HCT116 (cell line): ENCODE data around the gene NR1I3. TPM values are rescaled to one million over a fixed set of nuclear protein-coding genes. Genes with fewer than 3 reads are reported as not detected.

Source experiments
- ATAC-seq: fragments of 200-7000 bp; cut with Tn5 transposase; 2 replicates; pipeline ENCODE4 v1.9.1; 2020; ENCODE audit warnings: mild to moderate bottlenecking, moderate library complexity
- BruUV-seq: library from RNA; stranded (reverse); fragments of 400-500 nt; replicated peaks from 2 replicates; lab custom pipeline; 2021; lab: Mats Ljungman, UMichigan
- CTCF ChIA-PET: fragments of 300-600 bp; sonication (Branson Sonifier 250); formaldehyde crosslinking; loops from one replicate; lab custom pipeline; 2021; ENCODE audit warnings: antibody characterized with exemption; lab: Charles Lee
- POLR2A ChIA-PET: fragments of 300-600, 350-600 bp; sonication (Branson Sonifier 250); formaldehyde crosslinking; loops from one replicate; lab custom pipeline; 2021; ENCODE audit warnings: antibody characterized with exemption; lab: Charles Lee
- RAD21 ChIA-PET, 2 experiments: fragments of 300-600 bp; sonication (Branson Sonifier 250); formaldehyde crosslinking; loops; one replicate each; lab custom pipeline; 2023; ENCODE audit warnings: low total read pairs in 2 of 2; ENCODE audit not compliant: uncharacterized antibody in 2 of 2, unreplicated experiment in 2 of 2, low non-redundant PET in 1 of 2; lab: Charles Lee
- DNase-seq: peaks from one replicate; pipeline ENCODE4 v3.0.0-alpha.2; 2010; ENCODE audit warnings: low read depth, low spot score
- H2AFZ ChIP-seq: fragments of 200-600 bp; shearing (Covaris generic), sonication (generic); 2 replicates; pipeline ENCODE4 v1.6.1; 2017; ENCODE audit warnings: low read depth, mixed run types, mixed read lengths, antibody characterized with exemption, low read length; ENCODE audit not compliant: poor library complexity, severe bottlenecking
- H3K27ac ChIP-seq: 2 replicates; pipeline ENCODE4 v1.5.1; 2012; ENCODE audit warnings: low read depth, low read length
- H3K27me3 ChIP-seq: fragments of 200-600 bp; sonication (generic); 2 replicates; pipeline ENCODE4 v1.6.1; 2016; ENCODE audit warnings: mixed run types, low read length, mixed read lengths; ENCODE audit not compliant: insufficient read depth
- H3K36me3 ChIP-seq, 2 experiments: fragments of 200-500 bp in 1 of 2; fragments of 200-600 bp in 1 of 2; sonication (Bioruptor generic) in 1 of 2; sonication (generic) in 1 of 2; 2 replicates each; pipeline versions ENCODE4 v1.5.1 to v1.6.1; 2014 to 2016; ENCODE audit warnings: low read length in 2 of 2, inconsistent platforms in 1 of 2, mixed read lengths in 1 of 2, mixed run types in 1 of 2; ENCODE audit not compliant: insufficient read depth in 2 of 2, control insufficient read depth in 1 of 2
- H3K4me1 ChIP-seq, 2 experiments: fragments of 200-600 bp in 1 of 2; sonication (generic) in 1 of 2; 2 replicates each; pipeline versions ENCODE4 v1.5.1 to v1.6.1; 2012 to 2017; ENCODE audit warnings: low read length in 2 of 2, inconsistent platforms in 1 of 2, mild to moderate bottlenecking in 1 of 2, mixed read lengths in 1 of 2, mixed run types in 1 of 2, moderate library complexity in 1 of 2; ENCODE audit not compliant: insufficient read depth in 2 of 2, control insufficient read depth in 1 of 2
- H3K4me2 ChIP-seq: fragments of 200-600 bp; sonication (generic); 2 replicates; pipeline ENCODE4 v1.6.1; 2017; ENCODE audit warnings: mixed run types, low read length, mixed read lengths
- H3K4me3 ChIP-seq, 2 experiments: fragments of 200-600 bp in 1 of 2; sonication (generic) in 1 of 2; replicated peaks in 1 of 2; 2 replicates each; pipeline ENCODE4 v1.5.1; 2011 to 2016; ENCODE audit warnings: low read length in 2 of 2, control low read depth in 1 of 2, low read depth in 1 of 2, mild to moderate bottlenecking in 1 of 2, mixed read lengths in 1 of 2, mixed run types in 1 of 2
- H3K79me2 ChIP-seq: fragments of 200-600 bp; sonication (generic); 2 replicates; pipeline ENCODE4 v1.6.1; 2017; ENCODE audit warnings: mild to moderate bottlenecking, mixed run types, low read length, moderate library complexity, mixed read lengths; ENCODE audit not compliant: insufficient read depth
- H3K9ac ChIP-seq: fragments of 200-600 bp; sonication (generic); 2 replicates; pipeline ENCODE4 v1.6.1; 2016; ENCODE audit warnings: low read length, mixed read lengths
- H3K9me2 ChIP-seq: fragments of 200-600 bp; sonication (generic), shearing (Covaris generic); 2 replicates; pipeline ENCODE4 v1.6.1; 2017; ENCODE audit warnings: mixed run types, mild to moderate bottlenecking, moderate library complexity; ENCODE audit not compliant: insufficient read depth
- H3K9me3 ChIP-seq, 2 experiments: fragments of 200-500 bp in 1 of 2; fragments of 200-600 bp in 1 of 2; sonication (Bioruptor generic) in 1 of 2; sonication (generic) in 1 of 2; 2 replicates each; pipeline ENCODE4 v1.6.1; 2014 to 2017; ENCODE audit warnings: low read length in 2 of 2, mixed read lengths in 2 of 2, inconsistent platforms in 1 of 2, low read depth in 1 of 2, mild to moderate bottlenecking in 1 of 2, mixed run types in 1 of 2, moderate library complexity in 1 of 2; ENCODE audit not compliant: control insufficient read depth in 1 of 2, insufficient read depth in 1 of 2
- H4K20me1 ChIP-seq: fragments of 200-600 bp; sonication (generic), shearing (Covaris generic); 2 replicates; pipeline ENCODE4 v1.6.1; 2017; ENCODE audit warnings: mixed run types, mild to moderate bottlenecking, moderate library complexity; ENCODE audit not compliant: insufficient read depth
- EZH2phosphoT487 ChIP-seq: fragments of 200-600 bp; IDR thresholded peaks from 2 replicates; pipeline ENCODE4 v1.6.1; 2018; ENCODE audit warnings: antibody characterized with exemption, borderline replicate concordance
- JUND ChIP-seq: IDR thresholded peaks from 2 replicates; pipeline ENCODE4 v1.6.1; 2012
- SP1 ChIP-seq: IDR thresholded peaks from 2 replicates; pipeline ENCODE4 v1.6.1; 2012; ENCODE audit warnings: low read depth
- SRF ChIP-seq: IDR thresholded peaks from 2 replicates; pipeline ENCODE4 v1.6.1; 2012; ENCODE audit warnings: low read depth
- ZFX ChIP-seq: fragments of 450-650 bp; IDR thresholded peaks from 2 replicates; pipeline ENCODE4 v1.6.1; 2017
- ZNF274 ChIP-seq: fragments of 200-500 bp; sonication (Bioruptor generic); IDR thresholded peaks from 2 replicates; pipeline ENCODE4 v1.6.1; 2014; ENCODE audit warnings: mild to moderate bottlenecking, low read depth, low read length, inconsistent platforms
- intact Hi-C: fragments of 100-400 bp; cut with micrococcal nuclease; formaldehyde crosslinking; loops from 2 replicates; pipeline ENCODE4 v1.10.0; 2022
- total RNA-seq: library from RNA; stranded (reverse); gene quantifications from one replicate; pipeline ENCODE4 v1.2.1, GENCODE V29; 2021; ENCODE audit not compliant: unreplicated experiment
- TF ChIP-seq, protein P1 (sequence below): IDR thresholded peaks from 2 replicates; pipeline ENCODE4 v1.6.1; 2012
- TF ChIP-seq, protein P2 (sequence below): IDR thresholded peaks from 2 replicates; pipeline ENCODE4 v1.6.1; 2012; ENCODE audit warnings: low read depth

NR1I3 gene
- total RNA-seq, 1 experiment from 2014 or later: not detected

DNA sequence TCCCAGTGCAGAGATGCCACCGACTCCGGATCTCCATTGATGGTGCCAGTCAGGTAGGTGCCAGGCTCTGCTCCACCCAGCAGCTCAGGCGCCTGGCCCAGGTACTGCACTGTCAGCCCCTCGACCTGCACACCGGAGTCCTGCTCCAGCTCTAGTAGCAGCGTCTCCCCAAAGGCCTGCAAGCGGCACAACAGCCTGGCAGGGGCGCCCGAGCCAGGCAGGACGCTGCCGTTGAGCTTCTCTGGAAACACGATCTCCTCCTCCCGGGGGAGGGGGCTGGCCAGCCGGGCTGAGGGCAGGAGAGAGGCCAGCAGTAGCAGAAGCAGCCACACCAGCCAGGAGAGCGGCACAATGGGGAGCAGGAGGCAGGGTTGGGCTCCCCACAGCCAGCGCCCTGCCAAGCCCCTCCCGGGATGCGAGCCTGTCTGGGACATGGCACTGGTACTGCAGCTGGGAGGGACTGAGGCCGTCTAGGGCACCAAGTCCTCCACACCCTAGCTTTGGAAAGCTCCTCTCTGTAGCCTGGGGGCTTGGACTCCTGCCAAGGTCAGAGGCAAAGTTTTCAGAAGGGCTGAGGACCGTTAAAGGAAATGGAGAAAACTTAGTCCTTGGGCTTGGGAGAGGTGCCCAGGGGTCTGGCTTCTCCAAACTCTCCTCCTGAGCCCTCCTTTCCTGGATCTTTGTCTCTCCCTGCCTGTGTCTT lies 39.7 kb downstream of the NR1I3 start:
- intact Hi-C loops: no loop called here
- TF ChIP-seq ZNF274 (no peak), EZH2phosphoT487 (no peak), JUND (no peak), SP1 (no peak), ZFX (no peak)
- TF ChIP-seq, protein P1, sequence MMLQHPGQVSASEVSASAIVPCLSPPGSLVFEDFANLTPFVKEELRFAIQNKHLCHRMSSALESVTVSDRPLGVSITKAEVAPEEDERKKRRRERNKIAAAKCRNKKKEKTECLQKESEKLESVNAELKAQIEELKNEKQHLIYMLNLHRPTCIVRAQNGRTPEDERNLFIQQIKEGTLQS: no peak
- 0 out of 4 replicates have a peak, but pooled peaks cover 0 to 1% of the 10 kb centered on the region in 2 experiments for H3K36me3 ChIP-seq
- CTCF ChIA-PET: interaction anchor here (1.0 to 1.6 kb wide), 2 partner anchors 17 to 242 kb away, joined by 3 to 4 read pairs; no protein-coding TSS in a partner anchor
- H3K27me3 ChIP-seq: no peaks in the 10 kb centered on the region
- no peak overlapping the region for H2AFZ ChIP-seq
- DNase-seq (no peak), ATAC-seq (no peak)
- peaks cover 6 to 33% of the 10 kb centered on the region in 2 experiments; a peak in 3 of 4 replicates for H3K4me1 ChIP-seq
- no peaks in the 10 kb centered on the region for H3K9me2 ChIP-seq
- H3K4me3 ChIP-seq: no peak overlapping the region
- RAD21 ChIA-PET: no interaction called here
- H3K4me2 ChIP-seq: no peak overlapping the region
- no TSS peak for BruUV-seq
- no peaks in the 10 kb centered on the region for H4K20me1 ChIP-seq
- no peaks in the 10 kb centered on the region for H3K9me3 ChIP-seq
- POLR2A ChIA-PET: no interaction called here
- no peak overlapping the region for H3K27ac ChIP-seq
- no peak overlapping the region for H3K9ac ChIP-seq
- H3K79me2 ChIP-seq: peaks cover 11% of the 10 kb centered on the region

DNA sequence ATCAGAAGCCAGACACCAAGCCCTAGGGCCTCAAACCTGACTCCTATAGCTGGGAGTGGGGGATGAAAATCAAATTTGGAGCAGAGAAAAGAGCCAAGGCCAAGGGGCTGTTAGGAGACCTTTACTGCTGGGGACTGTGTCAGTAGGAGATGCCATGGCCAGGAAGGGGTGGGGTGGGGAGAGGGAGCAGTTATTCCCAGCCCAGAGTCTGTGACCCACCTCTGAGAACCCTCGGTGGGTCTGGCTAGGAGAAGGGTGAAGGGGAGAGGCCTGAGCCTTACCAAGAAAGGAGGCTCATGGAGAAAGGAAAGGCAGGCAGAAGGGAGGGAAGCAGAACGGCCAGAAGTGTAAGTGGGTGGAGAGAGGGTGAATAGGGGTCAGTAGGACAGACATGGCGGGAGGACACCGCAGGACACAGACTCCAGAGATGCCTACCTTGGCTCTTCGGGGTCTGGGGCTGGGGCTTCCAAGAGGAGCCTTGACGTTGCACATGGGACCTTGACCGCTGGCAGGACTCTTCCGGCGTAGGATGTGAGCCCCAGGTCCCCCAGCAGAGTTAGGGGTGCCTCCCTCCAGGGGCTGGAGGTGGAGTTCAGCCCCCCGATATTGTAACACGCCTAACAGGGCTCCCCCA lies 40.3 kb downstream of the NR1I3 start:
- Histone ChIP-seq H3K9ac (no peak overlapping the region), H3K79me2 (peaks cover 4% of the 10 kb centered on the region), H3K27me3 (no peaks in the 10 kb centered on the region), H3K4me1 (peaks cover 4 to 29% of the 10 kb centered on the region in 2 experiments; a peak in 3 of 4 replicates), H3K9me3 (no peaks in the 10 kb centered on the region), H4K20me1 (no peaks in the 10 kb centered on the region), H3K27ac (no peak overlapping the region)
- ATAC-seq: no peak
- POLR2A ChIA-PET: no interaction called here
- DNase-seq: no peak
- no peak for TF ChIP-seq SRF
- TF ChIP-seq, protein P2, sequence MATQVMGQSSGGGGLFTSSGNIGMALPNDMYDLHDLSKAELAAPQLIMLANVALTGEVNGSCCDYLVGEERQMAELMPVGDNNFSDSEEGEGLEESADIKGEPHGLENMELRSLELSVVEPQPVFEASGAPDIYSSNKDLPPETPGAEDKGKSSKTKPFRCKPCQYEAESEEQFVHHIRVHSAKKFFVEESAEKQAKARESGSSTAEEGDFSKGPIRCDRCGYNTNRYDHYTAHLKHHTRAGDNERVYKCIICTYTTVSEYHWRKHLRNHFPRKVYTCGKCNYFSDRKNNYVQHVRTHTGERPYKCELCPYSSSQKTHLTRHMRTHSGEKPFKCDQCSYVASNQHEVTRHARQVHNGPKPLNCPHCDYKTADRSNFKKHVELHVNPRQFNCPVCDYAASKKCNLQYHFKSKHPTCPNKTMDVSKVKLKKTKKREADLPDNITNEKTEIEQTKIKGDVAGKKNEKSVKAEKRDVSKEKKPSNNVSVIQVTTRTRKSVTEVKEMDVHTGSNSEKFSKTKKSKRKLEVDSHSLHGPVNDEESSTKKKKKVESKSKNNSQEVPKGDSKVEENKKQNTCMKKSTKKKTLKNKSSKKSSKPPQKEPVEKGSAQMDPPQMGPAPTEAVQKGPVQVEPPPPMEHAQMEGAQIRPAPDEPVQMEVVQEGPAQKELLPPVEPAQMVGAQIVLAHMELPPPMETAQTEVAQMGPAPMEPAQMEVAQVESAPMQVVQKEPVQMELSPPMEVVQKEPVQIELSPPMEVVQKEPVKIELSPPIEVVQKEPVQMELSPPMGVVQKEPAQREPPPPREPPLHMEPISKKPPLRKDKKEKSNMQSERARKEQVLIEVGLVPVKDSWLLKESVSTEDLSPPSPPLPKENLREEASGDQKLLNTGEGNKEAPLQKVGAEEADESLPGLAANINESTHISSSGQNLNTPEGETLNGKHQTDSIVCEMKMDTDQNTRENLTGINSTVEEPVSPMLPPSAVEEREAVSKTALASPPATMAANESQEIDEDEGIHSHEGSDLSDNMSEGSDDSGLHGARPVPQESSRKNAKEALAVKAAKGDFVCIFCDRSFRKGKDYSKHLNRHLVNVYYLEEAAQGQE: no peak
- TF ChIP-seq, all 23 proteins: peak for 0
- H3K4me2 ChIP-seq: no peak overlapping the region
- intact Hi-C loops: no loop called here
- ChIA-PET CTCF (no interaction called here), RAD21 (no interaction called here)
- no peak overlapping the region for H3K4me3 ChIP-seq
- H3K36me3 ChIP-seq: no peaks in the 10 kb centered on the region
- BruUV-seq: no TSS peak
- no peak overlapping the region for H2AFZ ChIP-seq
- H3K9me2 ChIP-seq: no peaks in the 10 kb centered on the region
